Measurements from ENCODE around the gene SNRNP27. TPM values are rescaled to one million over a fixed set of nuclear protein-coding genes. Genes with fewer than 3 reads are reported as not detected.

Gene SNRNP27
- total RNA-seq, 5 donors from 2014 or later (not counting 1 experiment from before 2014, with no cell fraction given), result 38.3 to 51.1 (median 42.0) TPM

DNA sequence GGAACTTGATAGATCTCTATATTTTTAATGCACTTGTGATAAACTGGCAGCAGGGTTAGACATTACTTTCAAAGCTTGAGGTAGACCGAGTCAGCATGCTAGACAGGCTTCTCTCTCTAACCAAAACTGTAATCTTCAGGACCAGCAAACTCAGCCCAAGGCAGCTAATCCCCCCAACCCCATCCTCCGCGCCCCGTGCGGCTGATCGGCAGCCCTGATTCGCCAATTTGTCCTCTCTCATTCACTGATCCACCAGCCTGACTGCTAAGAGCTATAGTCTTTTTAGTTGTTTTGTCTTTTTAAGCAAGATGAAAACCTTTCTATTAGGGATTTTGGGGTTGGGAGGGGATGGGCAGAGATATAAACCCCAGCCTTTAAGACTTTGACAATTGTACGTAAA lies 46.9 kb downstream of the SNRNP27 start:
- H3K9me3 ChIP-seq, result no peaks in the 10 kb centered on the region
- H3K4me1 ChIP-seq (ENCODE audit: control insufficient read depth in 1 of 2, extremely low read depth in 1 of 2, insufficient read depth in 2 of 2, low read length in 2 of 2), result peaks cover 0 to 5% of the 10 kb centered on the region in 2 experiments
- H3K27me3 ChIP-seq (replicated peaks in 1 of 2; ENCODE audit: control insufficient read depth in 2 of 2, extremely low read depth in 1 of 2, insufficient read depth in 2 of 2, low read length in 1 of 2), result no peaks in the 10 kb centered on the region
- no peak for DNase-seq
- peaks cover 22 to 62% of the 10 kb centered on the region in 2 donors for H3K36me3 ChIP-seq (ENCODE audit: control insufficient read depth in 2 of 2, extremely low read depth in 1 of 2, insufficient read depth in 1 of 2, low read length in 1 of 2)
- Mint-ChIP-seq H3K9me3 (no peaks in the 10 kb centered on the region), H3K27ac (no peak overlapping the region), H3K36me3 (peaks cover 62% of the 10 kb centered on the region), H3K4me3 (no peak overlapping the region), H3K27me3 (no peaks in the 10 kb centered on the region), H3K4me1 (peaks cover 6 to 14% (median 12%) of the 10 kb centered on the region in 3 donors)
- ChIA-PET CTCF (interaction anchor here in 1 of 2 donors (0.6 kb wide), 1 partner anchor 1351 kb away, joined by 3 read pairs; no protein-coding TSS in a partner anchor), POLR2A (interaction anchor here in 1 of 2 donors (0.6 kb wide), 2 partner anchors 128 to 265 kb away, joined by 5 to 8 read pairs; no protein-coding TSS in a partner anchor)
- no peak for ATAC-seq (replicated peaks in 1 of 4)
- H3K27ac ChIP-seq (ENCODE audit: low read length), result no peak overlapping the region
- 100% methylated on average over 1 of the region's 8 CpGs for WGBS (ENCODE audit: insufficient coverage)
- no peak overlapping the region for H3K4me3 ChIP-seq (ENCODE audit: control insufficient read depth in 1 of 2, extremely low read depth in 1 of 2, low read length in 1 of 2)

- H3K9me3 ChIP-seq, result no peaks in the 10 kb centered on the region
- H3K4me3 ChIP-seq (ENCODE audit: control insufficient read depth in 1 of 2, extremely low read depth in 1 of 2, low read length in 1 of 2), result no peak overlapping the region
- Mint-ChIP-seq H3K36me3 (peaks cover 40% of the 10 kb centered on the region), H3K4me3 (no peak overlapping the region), H3K4me1 (peaks cover 26 to 35% (median 33%) of the 10 kb centered on the region in 3 donors), H3K27me3 (no peaks in the 10 kb centered on the region), H3K9me3 (no peaks in the 10 kb centered on the region), H3K27ac (no peak overlapping the region)
- DNase-seq (no peak), ATAC-seq (replicated peaks in 1 of 4) (no peak)
- 87% methylated on average over 4 of the region's 11 CpGs for WGBS (ENCODE audit: insufficient coverage)
- POLR2A ChIA-PET, result no interaction called here
- H3K27me3 ChIP-seq (replicated peaks in 1 of 2; ENCODE audit: control insufficient read depth in 2 of 2, extremely low read depth in 1 of 2, insufficient read depth in 2 of 2, low read length in 1 of 2), result no peaks in the 10 kb centered on the region
- peaks cover 8 to 28% of the 10 kb centered on the region in 2 experiments for H3K4me1 ChIP-seq (ENCODE audit: control insufficient read depth in 1 of 2, extremely low read depth in 1 of 2, insufficient read depth in 2 of 2, low read length in 2 of 2)
- peaks cover 9 to 38% of the 10 kb centered on the region in 2 donors for H3K36me3 ChIP-seq (ENCODE audit: control insufficient read depth in 2 of 2, extremely low read depth in 1 of 2, insufficient read depth in 1 of 2, low read length in 1 of 2)
- CTCF ChIA-PET, result no interaction called here
- no peak overlapping the region for H3K27ac ChIP-seq (ENCODE audit: low read length)
These were observed 49.5 kb downstream of the SNRNP27 start for GRCh38 chr2:69943000-69943842.

DNA sequence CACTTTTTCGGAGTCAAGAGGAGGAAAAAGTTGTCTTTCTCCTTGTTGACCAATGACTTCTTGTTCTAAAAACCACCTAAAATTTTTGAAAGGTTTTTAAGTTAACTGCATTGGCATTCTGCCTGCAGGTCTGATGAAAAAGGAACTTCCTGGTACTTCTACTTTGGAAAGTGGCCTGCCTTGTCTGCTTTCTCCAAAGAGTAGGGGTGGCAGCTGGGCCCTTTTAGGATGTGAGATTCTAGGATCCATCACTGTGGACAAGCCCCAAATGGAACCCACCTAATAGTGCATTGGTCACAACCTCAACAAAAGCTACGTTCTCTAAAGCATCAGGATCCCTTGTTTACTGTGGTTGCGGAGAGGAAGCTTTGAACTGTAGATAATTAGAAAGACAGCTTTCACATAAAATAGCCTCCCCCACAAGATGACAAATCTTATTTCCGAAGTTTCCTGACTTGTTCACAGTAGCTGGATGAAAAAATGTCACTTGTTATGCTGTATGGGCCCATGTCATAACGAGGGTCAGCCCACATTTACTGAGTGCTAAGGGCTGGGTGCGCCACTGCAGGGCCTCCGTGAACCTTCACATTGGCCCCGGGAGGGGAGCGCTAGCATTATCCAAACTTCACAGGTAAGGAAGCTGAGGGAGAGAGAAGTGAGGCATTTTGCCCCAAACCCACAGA lies 50.2 kb downstream of the SNRNP27 start:
- no peaks in the 10 kb centered on the region for H3K9me3 Mint-ChIP-seq
- peaks cover 26 to 35% (median 35%) of the 10 kb centered on the region in 3 donors for H3K4me1 Mint-ChIP-seq
- peaks cover 4 to 30% of the 10 kb centered on the region in 2 donors for H3K36me3 ChIP-seq (ENCODE audit: control insufficient read depth in 2 of 2, extremely low read depth in 1 of 2, insufficient read depth in 1 of 2, low read length in 1 of 2)
- H3K4me3 Mint-ChIP-seq, result no peak overlapping the region
- POLR2A ChIA-PET, result interaction anchor here in 1 of 2 donors (0.5 kb wide), 1 partner anchor 346 kb away, joined by 4 read pairs; no protein-coding TSS in a partner anchor
- H3K27me3 ChIP-seq (replicated peaks in 1 of 2; ENCODE audit: control insufficient read depth in 2 of 2, extremely low read depth in 1 of 2, insufficient read depth in 2 of 2, low read length in 1 of 2), result no peaks in the 10 kb centered on the region
- ATAC-seq (replicated peaks in 1 of 4) (no peak), DNase-seq (no peak)
- H3K27ac Mint-ChIP-seq, result peak overlapping the region in 1 of 2 donors; percentile 39
- no peak overlapping the region for H3K27ac ChIP-seq (ENCODE audit: low read length)
- H3K27me3 Mint-ChIP-seq, result no peaks in the 10 kb centered on the region
- peaks cover 32% of the 10 kb centered on the region for H3K36me3 Mint-ChIP-seq
- CTCF ChIA-PET, result interaction anchor here in 1 of 2 donors (1.8 kb wide), 1 partner anchor 29 kb away, joined by 4 read pairs; the partner anchor contains the start of gene MXD1
- no peaks in the 10 kb centered on the region for H3K9me3 ChIP-seq
- H3K4me1 ChIP-seq (ENCODE audit: control insufficient read depth in 1 of 2, extremely low read depth in 1 of 2, insufficient read depth in 2 of 2, low read length in 2 of 2), result peaks cover 8 to 31% of the 10 kb centered on the region in 2 experiments
- 93% methylated on average over 2 of the region's 9 CpGs for WGBS (ENCODE audit: insufficient coverage)
- no peak overlapping the region for H3K4me3 ChIP-seq (ENCODE audit: control insufficient read depth in 1 of 2, extremely low read depth in 1 of 2, low read length in 1 of 2)

GRCh38 chr2:69944756-69945155 lies 51.0 kb downstream of the SNRNP27 start:
- Mint-ChIP-seq H3K9me3 (no peaks in the 10 kb centered on the region), H3K27me3 (no peaks in the 10 kb centered on the region), H3K36me3 (peaks cover 26% of the 10 kb centered on the region), H3K4me1 (peaks cover 26 to 37% (median 33%) of the 10 kb centered on the region in 3 donors), H3K27ac (no peak overlapping the region), H3K4me3 (no peak overlapping the region)
- ATAC-seq (replicated peaks in 1 of 4), result no peak
- no peak overlapping the region for H3K4me3 ChIP-seq (ENCODE audit: control insufficient read depth in 1 of 2, extremely low read depth in 1 of 2, low read length in 1 of 2)
- H3K36me3 ChIP-seq (ENCODE audit: control insufficient read depth in 2 of 2, extremely low read depth in 1 of 2, insufficient read depth in 1 of 2, low read length in 1 of 2), result peaks cover under 1 to 24% of the 10 kb centered on the region in 2 donors
- H3K27ac ChIP-seq (ENCODE audit: low read length), result no peak overlapping the region
- no peak for DNase-seq
- POLR2A ChIA-PET, result interaction anchor here in 1 of 2 donors (0.5 kb wide), 1 partner anchor 345 kb away, joined by 4 read pairs; no protein-coding TSS in a partner anchor
- WGBS (ENCODE audit: insufficient coverage), result 98% methylated on average over 5 of the region's 7 CpGs
- CTCF ChIA-PET, result interaction anchor here in 1 of 2 donors (1.8 kb wide), 1 partner anchor 30 kb away, joined by 4 read pairs; the partner anchor contains the start of gene MXD1
- H3K27me3 ChIP-seq (replicated peaks in 1 of 2; ENCODE audit: control insufficient read depth in 2 of 2, extremely low read depth in 1 of 2, insufficient read depth in 2 of 2, low read length in 1 of 2), result no peaks in the 10 kb centered on the region
- H3K4me1 ChIP-seq (ENCODE audit: control insufficient read depth in 1 of 2, extremely low read depth in 1 of 2, insufficient read depth in 2 of 2, low read length in 2 of 2), result peaks cover 8 to 31% of the 10 kb centered on the region in 2 experiments
- H3K9me3 ChIP-seq, result no peaks in the 10 kb centered on the region

GRCh38 chr2:69945441-69945840 lies 51.7 kb downstream of the SNRNP27 start:
- Mint-ChIP-seq H3K9me3 (no peaks in the 10 kb centered on the region), H3K36me3 (peaks cover 25% of the 10 kb centered on the region), H3K4me1 (peaks cover 26 to 37% (median 33%) of the 10 kb centered on the region in 3 donors), H3K27me3 (no peaks in the 10 kb centered on the region), H3K4me3 (peak overlapping the region in 1 of 3 donors; percentile 61), H3K27ac (peak overlapping the region; percentile 77 to 78)
- no peak overlapping the region for H3K4me3 ChIP-seq (ENCODE audit: control insufficient read depth in 1 of 2, extremely low read depth in 1 of 2, low read length in 1 of 2)
- H3K27ac ChIP-seq (ENCODE audit: low read length), result no peak overlapping the region
- ChIA-PET POLR2A (no interaction called here), CTCF (interaction anchor here in 1 of 2 donors (1.8 kb wide), 1 partner anchor 31 kb away, joined by 4 read pairs; the partner anchor contains the start of gene MXD1)
- peaks cover 8 to 31% of the 10 kb centered on the region in 2 experiments for H3K4me1 ChIP-seq (ENCODE audit: control insufficient read depth in 1 of 2, extremely low read depth in 1 of 2, insufficient read depth in 2 of 2, low read length in 2 of 2)
- H3K36me3 ChIP-seq (ENCODE audit: control insufficient read depth in 2 of 2, extremely low read depth in 1 of 2, insufficient read depth in 1 of 2, low read length in 1 of 2), result peaks cover 0 to 17% of the 10 kb centered on the region in 2 donors
- H3K9me3 ChIP-seq, result no peaks in the 10 kb centered on the region
- no peak for ATAC-seq (replicated peaks in 1 of 4)
- 80% methylated on average over 8 of the region's 8 CpGs for WGBS (ENCODE audit: insufficient coverage)
- DNase-seq, result peak in 3 of 35 experiments; percentile 6 to 33 (median 15)
- H3K27me3 ChIP-seq (replicated peaks in 1 of 2; ENCODE audit: control insufficient read depth in 2 of 2, extremely low read depth in 1 of 2, insufficient read depth in 2 of 2, low read length in 1 of 2), result no peaks in the 10 kb centered on the region

GRCh38 chr2:69945941-69946340 lies 52.2 kb downstream of the SNRNP27 start:
- Mint-ChIP-seq H3K36me3 (peaks cover 21% of the 10 kb centered on the region), H3K9me3 (no peaks in the 10 kb centered on the region), H3K4me3 (peak overlapping the region in 1 of 3 donors; percentile 61), H3K27ac (peak overlapping the region; percentile 77 to 91), H3K4me1 (peaks cover 26 to 37% (median 33%) of the 10 kb centered on the region in 3 donors), H3K27me3 (no peaks in the 10 kb centered on the region)
- peaks cover 8 to 31% of the 10 kb centered on the region in 2 experiments for H3K4me1 ChIP-seq (ENCODE audit: control insufficient read depth in 1 of 2, extremely low read depth in 1 of 2, insufficient read depth in 2 of 2, low read length in 2 of 2)
- no peaks in the 10 kb centered on the region for H3K9me3 ChIP-seq
- ATAC-seq (replicated peaks in 1 of 4) (no peak), DNase-seq (no peak)
- 82% methylated on average over 6 of the region's 8 CpGs for WGBS (ENCODE audit: insufficient coverage)
- peaks cover 0 to 12% of the 10 kb centered on the region in 2 donors for H3K36me3 ChIP-seq (ENCODE audit: control insufficient read depth in 2 of 2, extremely low read depth in 1 of 2, insufficient read depth in 1 of 2, low read length in 1 of 2)
- no peaks in the 10 kb centered on the region for H3K27me3 ChIP-seq (replicated peaks in 1 of 2; ENCODE audit: control insufficient read depth in 2 of 2, extremely low read depth in 1 of 2, insufficient read depth in 2 of 2, low read length in 1 of 2)
- ChIA-PET CTCF (interaction anchor here in 1 of 2 donors (0.5 to 1.0 kb wide), 2 partner anchors 197 to 298 kb away, joined by 3 to 4 read pairs; no protein-coding TSS in a partner anchor), POLR2A (no interaction called here)
- peak overlapping the region; percentile 73 for H3K27ac ChIP-seq (ENCODE audit: low read length)
- H3K4me3 ChIP-seq (ENCODE audit: control insufficient read depth in 1 of 2, extremely low read depth in 1 of 2, low read length in 1 of 2), result no peak overlapping the region

Measured in T-cell (primary cell).